Memory B cell (primary cell): ENCODE results near the gene COL5A3.

ENCODE experiments used
- ATAC-seq: fragments of 150-1000 bp; cut with Tn5 transposase; 2 replicates; pipeline ENCODE4 v1.10.0; 2021; ENCODE audit warnings: low read depth, mild to moderate bottlenecking, moderate library complexity
- DNase-seq, 2 donors: peaks; one replicate each; pipeline ENCODE4 v3.0.0; 2022; ENCODE audit warnings: low spot score in 2 of 2
- H3K27ac Mint-ChIP-seq: one replicate; pipeline ENCODE4 v1.8.0; 2022; ENCODE audit warnings: mild to moderate bottlenecking, moderate library complexity, mixed read lengths
- H3K27me3 Mint-ChIP-seq: one replicate; pipeline ENCODE4 v1.8.0; 2022; ENCODE audit warnings: mixed read lengths
- H3K36me3 Mint-ChIP-seq: one replicate; pipeline ENCODE4 v1.8.0; 2022; ENCODE audit warnings: mild to moderate bottlenecking, mixed read lengths
- H3K4me1 Mint-ChIP-seq: one replicate; pipeline ENCODE4 v1.8.0; 2022; ENCODE audit warnings: mixed read lengths
- H3K4me3 Mint-ChIP-seq: one replicate; pipeline ENCODE4 v1.8.0; 2022; ENCODE audit warnings: mild to moderate bottlenecking, moderate library complexity, mixed read lengths
- H3K9me3 Mint-ChIP-seq: one replicate; pipeline ENCODE4 v1.8.0; 2022; ENCODE audit warnings: mixed read lengths

Gene COL5A3

GRCh38 chr19:10005632-10006334 is 4.5 kb downstream of the COL5A3 start:
- no peak for ATAC-seq
- peaks cover 7% of the 10 kb centered on the region for H3K36me3 Mint-ChIP-seq
- peaks cover 46% of the 10 kb centered on the region for H3K27me3 Mint-ChIP-seq

GRCh38 chr19:10004617-10005016 is 5.7 kb downstream of the COL5A3 start:
- Mint-ChIP-seq H3K9me3 (peaks cover 5% of the 10 kb centered on the region), H3K4me1 (peaks cover 5% of the 10 kb centered on the region), H3K4me3 (no peak overlapping the region), H3K27me3 (peaks cover 47% of the 10 kb centered on the region), H3K36me3 (peaks cover 7% of the 10 kb centered on the region), H3K27ac (no peak overlapping the region)
- DNase-seq (no peak), ATAC-seq (no peak)

More at GRCh38 chr19:10005632-10006334, 4.5 kb downstream of the COL5A3 start:
- Mint-ChIP-seq H3K4me1 (peaks cover 6% of the 10 kb centered on the region), H3K27ac (no peak overlapping the region), H3K9me3 (peaks cover 5% of the 10 kb centered on the region), H3K4me3 (no peak overlapping the region)
- no peak for DNase-seq

GRCh38 chr19:10003271-10003670 is 7.0 kb downstream of the COL5A3 start:
- H3K4me1 Mint-ChIP-seq, result peaks cover 4% of the 10 kb centered on the region
- DNase-seq (no peak), ATAC-seq (no peak)
- H3K36me3 Mint-ChIP-seq, result peaks cover 7% of the 10 kb centered on the region
- H3K27ac Mint-ChIP-seq, result no peak overlapping the region
- H3K4me3 Mint-ChIP-seq, result no peak overlapping the region
- peaks cover 41% of the 10 kb centered on the region for H3K27me3 Mint-ChIP-seq
- H3K9me3 Mint-ChIP-seq, result peaks cover 5% of the 10 kb centered on the region

GRCh38 chr19:10001899-10002298 is 8.4 kb downstream of the COL5A3 start:
- H3K36me3 Mint-ChIP-seq, result peaks cover 4% of the 10 kb centered on the region
- H3K4me3 Mint-ChIP-seq, result no peak overlapping the region
- peaks cover 33% of the 10 kb centered on the region for H3K27me3 Mint-ChIP-seq
- no peak for ATAC-seq
- H3K4me1 Mint-ChIP-seq, result peaks cover 4% of the 10 kb centered on the region
- no peak overlapping the region for H3K27ac Mint-ChIP-seq
- peaks cover 3% of the 10 kb centered on the region for H3K9me3 Mint-ChIP-seq
- no peak for DNase-seq

- H3K27ac Mint-ChIP-seq, result no peak overlapping the region
- no peaks in the 10 kb centered on the region for H3K9me3 Mint-ChIP-seq
- ATAC-seq, result no peak
- no peak overlapping the region for H3K4me3 Mint-ChIP-seq
- peaks cover 30% of the 10 kb centered on the region for H3K27me3 Mint-ChIP-seq
- no peaks in the 10 kb centered on the region for H3K36me3 Mint-ChIP-seq
- peaks cover 5% of the 10 kb centered on the region for H3K4me1 Mint-ChIP-seq
- DNase-seq, result peak; percentile 23 to 24
These were observed 10.0 kb downstream of the COL5A3 start for GRCh38 chr19:10000171-10000826.

GRCh38 chr19:9996541-9996940 is 13.8 kb downstream of the COL5A3 start:
- DNase-seq (no peak), ATAC-seq (no peak)
- H3K4me1 Mint-ChIP-seq, result peaks cover 10% of the 10 kb centered on the region
- H3K27me3 Mint-ChIP-seq, result peaks cover 22% of the 10 kb centered on the region
- H3K4me3 Mint-ChIP-seq, result no peak overlapping the region
- H3K36me3 Mint-ChIP-seq, result no peaks in the 10 kb centered on the region
- no peak overlapping the region for H3K27ac Mint-ChIP-seq
- H3K9me3 Mint-ChIP-seq, result no peaks in the 10 kb centered on the region

GRCh38 chr19:9995999-9996398 is 14.3 kb downstream of the COL5A3 start:
- H3K27ac Mint-ChIP-seq, result no peak overlapping the region

GRCh38 chr19:9995084-9995483 is 15.2 kb downstream of the COL5A3 start:
- no peak overlapping the region for H3K27ac Mint-ChIP-seq
- H3K4me3 Mint-ChIP-seq, result no peak overlapping the region
- H3K36me3 Mint-ChIP-seq, result no peaks in the 10 kb centered on the region
- H3K4me1 Mint-ChIP-seq, result peaks cover 11% of the 10 kb centered on the region
- ATAC-seq (peak; percentile 54), DNase-seq (no peak)
- H3K9me3 Mint-ChIP-seq, result no peaks in the 10 kb centered on the region
- H3K27me3 Mint-ChIP-seq, result peaks cover 23% of the 10 kb centered on the region

More at GRCh38 chr19:9995999-9996398, 14.3 kb downstream of the COL5A3 start:
- DNase-seq (no peak), ATAC-seq (no peak)
- H3K9me3 Mint-ChIP-seq, result no peaks in the 10 kb centered on the region
- H3K27me3 Mint-ChIP-seq, result peaks cover 24% of the 10 kb centered on the region
- H3K4me1 Mint-ChIP-seq, result peaks cover 13% of the 10 kb centered on the region
- H3K36me3 Mint-ChIP-seq, result no peaks in the 10 kb centered on the region
- H3K4me3 Mint-ChIP-seq, result no peak overlapping the region

GRCh38 chr19:9991425-9992191 is 18.7 kb downstream of the COL5A3 start:
- Mint-ChIP-seq H3K36me3 (no peaks in the 10 kb centered on the region), H3K4me3 (no peak overlapping the region), H3K4me1 (peaks cover 11% of the 10 kb centered on the region), H3K9me3 (no peaks in the 10 kb centered on the region), H3K27ac (no peak overlapping the region), H3K27me3 (peaks cover 12% of the 10 kb centered on the region)
- ATAC-seq, result no peak
- DNase-seq, result no peak

GRCh38 chr19:9989504-9989903 is 20.8 kb downstream of the COL5A3 start:
- peaks cover 7% of the 10 kb centered on the region for H3K4me1 Mint-ChIP-seq

GRCh38 chr19:9986787-9987281 is 23.5 kb downstream of the COL5A3 start:
- no peaks in the 10 kb centered on the region for H3K9me3 Mint-ChIP-seq
- H3K27ac Mint-ChIP-seq, result no peak overlapping the region
- H3K36me3 Mint-ChIP-seq, result no peaks in the 10 kb centered on the region
- ATAC-seq, result no peak
- H3K27me3 Mint-ChIP-seq, result peaks cover 13% of the 10 kb centered on the region
- no peak for DNase-seq
- peaks cover 6% of the 10 kb centered on the region for H3K4me1 Mint-ChIP-seq
- no peak overlapping the region for H3K4me3 Mint-ChIP-seq

More at GRCh38 chr19:9989504-9989903, 20.8 kb downstream of the COL5A3 start:
- no peak for DNase-seq
- ATAC-seq, result no peak
- no peaks in the 10 kb centered on the region for H3K9me3 Mint-ChIP-seq
- no peaks in the 10 kb centered on the region for H3K36me3 Mint-ChIP-seq
- no peak overlapping the region for H3K27ac Mint-ChIP-seq
- H3K4me3 Mint-ChIP-seq, result no peak overlapping the region
- H3K27me3 Mint-ChIP-seq, result peaks cover 14% of the 10 kb centered on the region

GRCh38 chr19:9981406-9982260 is 28.7 kb downstream of the COL5A3 start:
- Mint-ChIP-seq H3K27me3 (peaks cover 21% of the 10 kb centered on the region), H3K9me3 (no peaks in the 10 kb centered on the region), H3K4me1 (no peaks in the 10 kb centered on the region), H3K27ac (no peak overlapping the region), H3K36me3 (no peaks in the 10 kb centered on the region), H3K4me3 (no peak overlapping the region)
- ATAC-seq, result no peak
- no peak for DNase-seq

- H3K27me3 Mint-ChIP-seq, result peaks cover 20% of the 10 kb centered on the region
- ATAC-seq, result no peak
- H3K4me1 Mint-ChIP-seq, result no peaks in the 10 kb centered on the region
- H3K27ac Mint-ChIP-seq, result no peak overlapping the region
- H3K9me3 Mint-ChIP-seq, result peaks cover 5% of the 10 kb centered on the region
- no peaks in the 10 kb centered on the region for H3K36me3 Mint-ChIP-seq
- H3K4me3 Mint-ChIP-seq, result no peak overlapping the region
- no peak for DNase-seq
These were observed 38.2 kb downstream of the COL5A3 start for GRCh38 chr19:9972103-9972502.
